ENCODE data around the gene TRPC6. TPM values are rescaled to one million over a fixed set of nuclear protein-coding genes. Genes with fewer than 3 reads are reported as not detected.
A peak's percentile ranks its signal among the peaks of the same experiment; 100 is the strongest.

Gene TRPC6
- total RNA-seq, 1 experiment from 2014 or later, result 1.3 TPM

- POLR2A ChIA-PET, result no interaction called here
- TF ChIP-seq, protein P1, sequence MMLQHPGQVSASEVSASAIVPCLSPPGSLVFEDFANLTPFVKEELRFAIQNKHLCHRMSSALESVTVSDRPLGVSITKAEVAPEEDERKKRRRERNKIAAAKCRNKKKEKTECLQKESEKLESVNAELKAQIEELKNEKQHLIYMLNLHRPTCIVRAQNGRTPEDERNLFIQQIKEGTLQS (CRISPR knock-in tag; conservative IDR thresholded peaks at IDR 0.05), result no peak
- TF ChIP-seq, protein P2, sequence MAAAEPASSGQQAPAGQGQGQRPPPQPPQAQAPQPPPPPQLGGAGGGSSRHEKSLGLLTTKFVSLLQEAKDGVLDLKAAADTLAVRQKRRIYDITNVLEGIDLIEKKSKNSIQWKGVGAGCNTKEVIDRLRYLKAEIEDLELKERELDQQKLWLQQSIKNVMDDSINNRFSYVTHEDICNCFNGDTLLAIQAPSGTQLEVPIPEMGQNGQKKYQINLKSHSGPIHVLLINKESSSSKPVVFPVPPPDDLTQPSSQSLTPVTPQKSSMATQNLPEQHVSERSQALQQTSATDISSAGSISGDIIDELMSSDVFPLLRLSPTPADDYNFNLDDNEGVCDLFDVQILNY (CRISPR knock-in tag; IDR thresholded peaks at IDR 0.05), result no peak
- TF ChIP-seq MAX (CRISPR knock-in tag; IDR thresholded peaks at IDR 0.05) (no peak), CREM (CRISPR knock-in tag; IDR thresholded peaks at IDR 0.05) (no peak), ESRRA (CRISPR knock-in tag; IDR thresholded peaks at IDR 0.05; ENCODE audit: borderline replicate concordance) (no peak), CDX4 (CRISPR knock-in tag; IDR thresholded peaks at IDR 0.05; ENCODE audit: borderline replicate concordance) (no peak), HMGA2 (CRISPR knock-in tag; IDR thresholded peaks at IDR 0.05) (no peak)
- TF ChIP-seq, protein P3, sequence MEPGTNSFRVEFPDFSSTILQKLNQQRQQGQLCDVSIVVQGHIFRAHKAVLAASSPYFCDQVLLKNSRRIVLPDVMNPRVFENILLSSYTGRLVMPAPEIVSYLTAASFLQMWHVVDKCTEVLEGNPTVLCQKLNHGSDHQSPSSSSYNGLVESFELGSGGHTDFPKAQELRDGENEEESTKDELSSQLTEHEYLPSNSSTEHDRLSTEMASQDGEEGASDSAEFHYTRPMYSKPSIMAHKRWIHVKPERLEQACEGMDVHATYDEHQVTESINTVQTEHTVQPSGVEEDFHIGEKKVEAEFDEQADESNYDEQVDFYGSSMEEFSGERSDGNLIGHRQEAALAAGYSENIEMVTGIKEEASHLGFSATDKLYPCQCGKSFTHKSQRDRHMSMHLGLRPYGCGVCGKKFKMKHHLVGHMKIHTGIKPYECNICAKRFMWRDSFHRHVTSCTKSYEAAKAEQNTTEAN (CRISPR knock-in tag; IDR thresholded peaks at IDR 0.05), result no peak
- peaks cover 8% of the 10 kb centered on the region for H3K9me3 Mint-ChIP-seq
- H3K27ac Mint-ChIP-seq, result no peak overlapping the region
- ATAC-seq (no peak), DNase-seq (ENCODE audit: low spot score) (no peak)
- no peaks in the 10 kb centered on the region for H3K36me3 Mint-ChIP-seq
- peaks cover 20% of the 10 kb centered on the region for H3K4me1 Mint-ChIP-seq
- peak overlapping the region; percentile 83 for H3K4me3 Mint-ChIP-seq
- peaks cover 48% of the 10 kb centered on the region for H3K27me3 Mint-ChIP-seq (ENCODE audit: low read depth)
- CTCF ChIA-PET, result interaction anchor here (1.0 to 1.5 kb wide), 2 partner anchors 127 to 277 kb away, joined by 3 to 4 read pairs; no protein-coding TSS in a partner anchor
Observed at GRCh38 chr11:101584129-101584515, 315 bp upstream of the TRPC6 start.

DNA sequence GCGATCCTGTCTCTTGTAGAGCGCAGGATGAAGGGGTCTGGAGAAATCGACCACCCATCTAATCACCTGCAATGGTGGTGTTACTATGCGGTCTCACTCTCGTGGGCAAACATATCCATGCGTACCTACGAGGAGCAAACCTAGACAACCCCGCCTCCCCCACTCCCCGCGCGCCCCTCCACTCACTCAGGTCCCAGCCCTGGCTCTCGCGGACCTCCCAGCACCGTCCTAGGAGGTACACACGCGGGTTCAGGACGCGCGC is 887 bp downstream of the TRPC6 start:
- ChIA-PET POLR2A (no interaction called here), CTCF (no interaction called here)
- H3K36me3 Mint-ChIP-seq, result no peaks in the 10 kb centered on the region
- no peak for ATAC-seq
- H3K4me3 Mint-ChIP-seq, result peak overlapping the region; percentile 83
- peaks cover 20% of the 10 kb centered on the region for H3K4me1 Mint-ChIP-seq
- peaks cover 48% of the 10 kb centered on the region for H3K27me3 Mint-ChIP-seq (ENCODE audit: low read depth)
- TF ChIP-seq STAT6 (CRISPR knock-in tag; conservative IDR thresholded peaks at IDR 0.05; ENCODE audit: low read depth) (no peak), FOXK1 (CRISPR knock-in tag; IDR thresholded peaks at IDR 0.05) (no peak), ATF1 (CRISPR knock-in tag; IDR thresholded peaks at IDR 0.05) (no peak)
- TF ChIP-seq, protein P4, sequence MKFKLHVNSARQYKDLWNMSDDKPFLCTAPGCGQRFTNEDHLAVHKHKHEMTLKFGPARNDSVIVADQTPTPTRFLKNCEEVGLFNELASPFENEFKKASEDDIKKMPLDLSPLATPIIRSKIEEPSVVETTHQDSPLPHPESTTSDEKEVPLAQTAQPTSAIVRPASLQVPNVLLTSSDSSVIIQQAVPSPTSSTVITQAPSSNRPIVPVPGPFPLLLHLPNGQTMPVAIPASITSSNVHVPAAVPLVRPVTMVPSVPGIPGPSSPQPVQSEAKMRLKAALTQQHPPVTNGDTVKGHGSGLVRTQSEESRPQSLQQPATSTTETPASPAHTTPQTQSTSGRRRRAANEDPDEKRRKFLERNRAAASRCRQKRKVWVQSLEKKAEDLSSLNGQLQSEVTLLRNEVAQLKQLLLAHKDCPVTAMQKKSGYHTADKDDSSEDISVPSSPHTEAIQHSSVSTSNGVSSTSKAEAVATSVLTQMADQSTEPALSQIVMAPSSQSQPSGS (CRISPR knock-in tag; IDR thresholded peaks at IDR 0.05; ENCODE audit: borderline replicate concordance, low read depth), result no peak
- TF ChIP-seq, protein P1 (CRISPR knock-in tag; conservative IDR thresholded peaks at IDR 0.05), result no peak
- TF ChIP-seq, protein P5, sequence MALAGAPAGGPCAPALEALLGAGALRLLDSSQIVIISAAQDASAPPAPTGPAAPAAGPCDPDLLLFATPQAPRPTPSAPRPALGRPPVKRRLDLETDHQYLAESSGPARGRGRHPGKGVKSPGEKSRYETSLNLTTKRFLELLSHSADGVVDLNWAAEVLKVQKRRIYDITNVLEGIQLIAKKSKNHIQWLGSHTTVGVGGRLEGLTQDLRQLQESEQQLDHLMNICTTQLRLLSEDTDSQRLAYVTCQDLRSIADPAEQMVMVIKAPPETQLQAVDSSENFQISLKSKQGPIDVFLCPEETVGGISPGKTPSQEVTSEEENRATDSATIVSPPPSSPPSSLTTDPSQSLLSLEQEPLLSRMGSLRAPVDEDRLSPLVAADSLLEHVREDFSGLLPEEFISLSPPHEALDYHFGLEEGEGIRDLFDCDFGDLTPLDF (CRISPR knock-in tag; IDR thresholded peaks at IDR 0.05), result no peak
- DNase-seq (ENCODE audit: low spot score), result no peak
- no peak overlapping the region for H3K27ac Mint-ChIP-seq
- peaks cover 8% of the 10 kb centered on the region for H3K9me3 Mint-ChIP-seq

All from WTC11 (cell line).